ES-I3 (cell line): Measurements from ENCODE around the gene SUOX.

ENCODE experiments used
- H3K36me3 ChIP-seq: 2 replicates; pipeline ENCODE4 v1.6.1; 2013; ENCODE audit warnings: mild to moderate bottlenecking, low read length, control low read depth, moderate library complexity; ENCODE audit not compliant: insufficient read depth
- H3K4me1 ChIP-seq: 2 replicates; pipeline ENCODE4 v1.6.1; 2013; ENCODE audit warnings: mild to moderate bottlenecking, control low read depth, low read length; ENCODE audit not compliant: insufficient read depth
- H3K9ac ChIP-seq: 2 replicates; pipeline ENCODE4 v1.6.1; 2013; ENCODE audit warnings: low read depth, mild to moderate bottlenecking, low read length, moderate library complexity
- H3K9me3 ChIP-seq: 2 replicates; pipeline ENCODE4 v1.6.1; 2013; ENCODE audit warnings: mild to moderate bottlenecking, low read length, moderate library complexity; ENCODE audit not compliant: control insufficient read depth, insufficient read depth

The SUOX gene

DNA sequence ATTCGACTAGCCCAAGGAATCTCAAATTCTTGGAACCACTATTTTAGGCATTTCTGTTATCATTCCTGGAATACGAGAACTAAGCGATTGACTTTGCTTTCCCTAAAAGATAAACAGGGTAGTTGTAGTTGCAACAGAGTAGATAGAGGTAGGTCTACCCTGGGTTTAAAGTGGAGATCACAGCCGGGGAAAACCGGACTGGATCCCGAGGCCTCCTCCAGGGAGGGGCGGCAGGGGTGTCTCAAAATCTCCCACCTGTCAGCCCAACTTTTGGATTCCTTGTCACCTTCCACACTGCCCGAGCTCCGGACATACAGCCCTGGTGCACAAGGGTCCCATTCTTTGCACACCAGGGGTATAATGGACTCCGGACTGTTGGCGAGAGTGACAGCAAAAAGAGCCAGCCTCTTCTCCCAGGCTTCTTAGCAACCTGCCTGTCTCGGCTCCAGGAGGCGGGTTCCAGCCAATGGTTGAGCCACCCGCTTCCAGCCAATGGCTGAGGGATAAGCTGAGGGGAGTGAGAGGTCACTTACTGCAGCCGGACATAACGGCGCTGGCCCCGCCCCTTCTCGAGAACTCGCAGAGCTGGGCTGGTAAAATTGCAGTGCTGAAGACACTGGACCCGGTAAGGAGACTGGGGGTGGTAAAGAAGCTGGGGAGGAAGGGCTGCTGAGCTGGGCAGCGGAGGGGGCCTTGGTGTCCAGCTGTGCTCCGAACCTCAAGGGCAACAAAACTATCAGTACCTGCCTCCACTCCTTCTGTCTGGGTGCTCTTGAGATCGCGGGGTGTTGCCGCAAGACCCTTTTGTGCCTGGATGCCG lies at the start of gene SUOX:
Gene SUOX (plus strand): TSS at position 562 of the 820 bp plus-strand sequence. CDS start 4,946 bp downstream, outside the sequence.
- Histone ChIP-seq H3K4me1 (peaks cover 3% of the 10 kb centered on the region; the same call in 1 of the 2 replicates), H3K9ac (peak within 1 kb of the TSS; percentile 85), H3K36me3 (peaks cover 11% of the 10 kb centered on the region), H3K9me3 (no peaks in the 10 kb centered on the region)

DNA sequence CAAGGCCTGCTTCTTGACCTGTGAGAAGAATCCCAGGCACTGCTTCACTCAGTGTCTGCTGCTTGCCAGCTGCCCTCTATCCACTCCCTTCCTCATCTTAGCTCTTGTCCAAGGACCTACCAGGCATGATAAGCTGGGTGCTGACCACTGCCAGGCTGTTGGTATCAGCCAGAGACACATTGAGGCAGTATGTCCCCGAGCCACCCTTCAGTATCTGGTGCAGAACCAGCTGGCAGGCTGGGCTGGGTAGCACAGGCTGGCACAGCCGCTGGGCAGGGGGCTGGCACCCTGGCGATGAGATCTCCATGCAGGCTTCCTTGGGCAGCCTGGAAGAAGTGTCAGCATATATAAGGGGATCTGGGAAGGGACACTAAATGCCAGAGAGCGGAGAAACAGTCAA lies 41.7 kb upstream of the SUOX start:
- H3K36me3 ChIP-seq = peaks cover 26% of the 10 kb centered on the region
- H3K9ac ChIP-seq = no peak overlapping the region
- no peaks in the 10 kb centered on the region for H3K9me3 ChIP-seq
- H3K4me1 ChIP-seq = no peaks in the 10 kb centered on the region

DNA sequence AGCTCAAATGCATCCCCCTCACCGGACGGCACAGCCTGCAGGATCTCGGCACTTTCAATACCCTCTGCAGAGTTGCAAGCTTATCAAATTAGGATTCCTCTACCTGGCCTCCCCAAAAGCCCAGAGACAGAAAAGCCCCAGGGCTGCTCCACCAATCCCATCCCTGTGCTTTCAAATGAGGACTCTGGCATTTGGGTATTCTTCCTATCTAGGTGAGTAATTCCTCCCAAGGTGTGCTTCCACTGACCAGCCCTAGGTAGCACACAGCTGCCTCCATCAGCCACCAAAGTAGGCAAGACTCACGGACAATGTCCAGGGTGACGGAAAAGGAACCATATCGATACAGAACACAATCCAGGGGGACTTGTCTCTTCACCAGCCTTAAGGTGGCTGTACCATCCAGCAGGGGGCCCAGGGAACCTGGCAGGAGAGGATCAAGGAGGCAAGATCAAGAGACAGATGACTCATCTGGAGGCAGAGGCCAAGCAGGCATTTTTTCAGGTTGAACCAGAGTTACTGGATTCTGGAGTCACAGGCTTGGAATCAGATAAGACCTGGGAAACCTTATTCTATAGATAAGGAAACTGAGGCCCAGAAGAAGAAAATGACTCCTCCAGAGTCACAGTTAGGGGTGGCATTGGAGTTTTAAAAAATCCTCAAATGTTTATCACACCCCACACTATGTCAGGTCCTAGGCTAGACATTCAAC lies 41.1 kb upstream of the SUOX start:
- no peak overlapping the region for H3K9ac ChIP-seq
- no peaks in the 10 kb centered on the region for H3K9me3 ChIP-seq
- no peaks in the 10 kb centered on the region for H3K4me1 ChIP-seq
- H3K36me3 ChIP-seq = peaks cover 26% of the 10 kb centered on the region

DNA sequence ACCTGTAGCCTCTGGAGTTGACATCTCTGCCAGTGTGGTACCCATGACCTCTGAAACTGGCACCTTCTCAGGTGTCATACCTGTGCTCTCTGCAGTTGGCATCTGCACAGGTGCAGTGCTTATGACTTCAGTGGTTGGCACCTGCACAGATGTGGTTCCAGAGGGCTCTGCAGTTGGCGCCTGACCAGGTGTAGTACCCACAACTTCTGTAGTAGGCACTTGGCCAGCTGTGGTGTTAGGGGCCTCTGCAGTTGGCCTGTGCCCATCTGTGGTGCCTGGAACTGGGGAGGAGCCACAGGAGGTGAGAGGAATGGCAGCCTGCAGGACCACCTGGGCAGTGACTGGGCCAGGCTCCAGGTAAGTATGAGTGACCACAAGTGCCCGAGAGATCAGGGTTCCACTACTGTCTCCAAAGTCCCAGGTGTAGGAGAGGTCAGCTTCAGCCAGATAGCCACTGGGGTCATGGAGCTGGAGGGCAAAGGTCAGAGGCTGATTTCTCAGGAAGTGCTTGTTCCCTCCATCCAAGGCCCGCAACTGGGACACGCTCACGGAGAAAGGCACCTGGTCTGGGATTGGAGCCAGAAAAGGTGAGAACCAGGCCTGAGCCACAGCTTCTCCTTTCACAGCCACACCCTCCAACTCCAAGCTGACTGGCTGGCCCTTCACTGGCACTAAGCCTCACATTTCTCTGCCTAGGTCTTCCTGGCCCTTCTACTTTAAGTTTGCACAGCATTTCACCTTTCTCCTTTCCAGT lies 39.8 kb upstream of the SUOX start:
- Histone ChIP-seq H3K9me3 (no peaks in the 10 kb centered on the region), H3K36me3 (peaks cover 21% of the 10 kb centered on the region; the same call in 1 of the 2 replicates), H3K4me1 (no peaks in the 10 kb centered on the region), H3K9ac (no peak overlapping the region)

DNA sequence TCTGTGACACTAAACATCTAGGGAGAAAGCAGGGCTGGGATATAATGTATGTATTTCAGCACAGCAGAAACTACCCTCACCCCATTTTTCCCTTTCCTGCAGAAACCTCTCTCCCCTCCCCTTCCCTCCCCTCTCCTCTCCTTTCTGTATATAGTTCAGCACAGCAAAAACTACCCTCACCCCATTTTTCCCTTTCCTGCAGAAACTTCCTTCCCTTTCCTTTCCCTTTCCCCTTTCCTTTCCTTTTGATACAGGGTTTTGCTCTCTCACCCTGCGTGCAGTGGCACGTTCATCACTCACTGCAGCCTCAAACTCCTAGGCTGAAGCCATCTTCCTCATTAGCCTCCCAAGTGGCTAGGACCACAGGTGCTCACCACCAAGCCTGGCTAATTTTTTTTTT lies 33.3 kb upstream of the SUOX start:
- Histone ChIP-seq H3K9ac (no peak overlapping the region), H3K9me3 (no peaks in the 10 kb centered on the region), H3K36me3 (no peaks in the 10 kb centered on the region), H3K4me1 (no peaks in the 10 kb centered on the region)

DNA sequence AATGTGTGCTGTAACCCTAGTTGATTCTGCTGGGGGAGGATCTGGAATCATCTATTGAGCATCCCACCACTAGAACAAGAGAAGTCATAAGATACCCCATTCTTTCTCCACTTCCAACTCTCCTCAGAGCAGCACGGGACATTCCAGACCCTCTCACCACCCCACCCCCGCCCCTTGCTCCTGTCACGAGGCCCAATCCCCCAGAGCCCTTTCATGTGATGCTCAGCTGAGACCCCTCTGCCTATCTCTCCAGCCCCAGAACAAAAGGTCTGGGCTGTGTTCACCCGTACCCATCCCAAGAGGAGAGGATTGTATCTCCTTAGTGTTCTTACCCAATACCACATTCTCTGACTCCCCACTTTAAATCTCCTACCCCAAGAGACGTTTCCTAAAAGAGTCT lies 31.8 kb upstream of the SUOX start:
- no peaks in the 10 kb centered on the region for H3K9me3 ChIP-seq
- no peaks in the 10 kb centered on the region for H3K36me3 ChIP-seq
- H3K4me1 ChIP-seq = no peaks in the 10 kb centered on the region
- peak overlapping the region; percentile 97 for H3K9ac ChIP-seq

DNA sequence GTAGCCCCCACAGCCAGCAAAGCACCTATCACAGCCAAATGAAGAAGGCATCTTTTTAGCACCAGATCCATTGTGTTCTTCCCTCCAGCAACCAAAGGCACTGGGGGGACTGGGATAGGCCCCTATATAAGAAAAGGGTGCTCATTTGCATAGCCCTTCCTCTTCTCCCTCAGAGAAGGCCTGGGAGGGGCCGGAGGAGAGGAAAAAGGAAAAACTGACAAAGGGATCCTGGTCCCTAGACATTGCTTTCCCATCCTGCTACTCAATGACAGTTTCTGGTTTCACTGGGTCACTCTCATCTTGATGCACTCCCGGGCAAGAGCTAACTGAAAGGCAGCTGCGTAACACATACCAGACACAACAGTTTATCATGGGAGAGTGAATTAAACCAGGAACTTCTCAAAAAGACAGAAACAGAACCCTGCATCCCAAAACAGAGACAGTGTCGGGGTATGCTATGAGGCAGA lies 31.1 kb upstream of the SUOX start, which contains the start of gene PMEL:
Gene PMEL (minus strand): TSS at position 102 of the 467 bp plus-strand sequence. CDS start 31 bp downstream, at position 71.
- Histone ChIP-seq H3K9ac (peak within 1 kb of the TSS; percentile 97), H3K36me3 (no peaks in the 10 kb centered on the region), H3K4me1 (no peaks in the 10 kb centered on the region), H3K9me3 (no peaks in the 10 kb centered on the region)

DNA sequence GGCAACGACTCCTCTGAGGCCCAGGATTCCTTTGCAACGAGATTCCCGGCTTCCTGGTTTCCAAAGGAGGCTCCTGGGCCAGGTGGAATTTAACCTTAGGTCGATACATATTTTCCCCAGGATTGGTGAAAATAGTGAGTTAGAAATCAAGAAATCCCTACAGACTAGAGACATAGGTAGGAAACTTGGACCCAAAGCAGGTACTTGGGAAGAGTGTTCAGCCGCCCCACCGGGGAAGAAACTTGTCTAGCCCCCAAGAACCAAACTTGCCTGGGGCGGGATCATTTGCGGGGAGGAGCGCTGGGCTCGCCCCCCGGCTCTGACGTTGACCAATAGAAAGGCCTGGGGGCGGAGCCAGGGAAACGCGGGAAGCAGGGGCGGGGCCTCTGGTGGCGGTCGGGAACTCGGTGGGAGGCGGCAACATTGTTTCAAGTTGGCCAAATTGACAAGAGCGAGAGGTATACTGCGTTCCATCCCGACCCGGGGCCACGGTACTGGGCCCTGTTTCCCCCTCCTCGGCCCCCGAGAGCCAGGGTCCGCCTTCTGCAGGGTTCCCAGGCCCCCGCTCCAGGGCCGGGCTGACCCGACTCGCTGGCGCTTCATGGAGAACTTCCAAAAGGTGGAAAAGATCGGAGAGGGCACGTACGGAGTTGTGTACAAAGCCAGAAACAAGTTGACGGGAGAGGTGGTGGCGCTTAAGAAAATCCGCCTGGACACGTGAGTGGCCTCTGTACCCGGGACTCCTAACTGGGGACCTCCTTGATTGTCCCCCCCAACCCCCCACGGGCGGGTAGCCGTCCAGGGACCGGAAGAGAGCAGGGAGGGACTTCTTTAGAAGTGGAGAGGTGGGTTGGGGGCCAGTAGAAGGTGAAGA lies 30.4 kb upstream of the SUOX start, which contains the start of gene CDK2:
Gene CDK2 (plus strand): TSS at position 423 of the 874 bp plus-strand sequence. CDS start 179 bp downstream, at position 602.
- Histone ChIP-seq H3K36me3 (no peaks in the 10 kb centered on the region), H3K9me3 (no peaks in the 10 kb centered on the region), H3K4me1 (no peaks in the 10 kb centered on the region), H3K9ac (peak within 1 kb of the TSS; percentile 97)

DNA sequence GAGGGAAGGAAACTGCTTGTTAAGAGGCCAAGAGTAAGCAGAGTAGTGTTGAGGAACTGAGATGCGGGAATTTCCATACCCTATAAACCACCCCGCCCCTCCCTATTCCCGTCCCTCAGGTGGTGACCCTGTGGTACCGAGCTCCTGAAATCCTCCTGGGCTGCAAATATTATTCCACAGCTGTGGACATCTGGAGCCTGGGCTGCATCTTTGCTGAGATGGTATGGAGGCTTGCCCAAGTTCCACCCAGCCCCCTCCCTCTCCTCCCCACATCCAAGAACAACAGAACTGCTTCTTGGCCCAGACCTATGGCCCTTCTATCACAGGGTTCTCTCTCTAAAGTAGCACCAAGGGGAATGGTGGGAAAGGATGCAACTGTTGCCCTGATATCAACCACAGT lies 27.7 kb upstream of the SUOX start:
- Histone ChIP-seq H3K9me3 (no peaks in the 10 kb centered on the region), H3K36me3 (no peaks in the 10 kb centered on the region), H3K9ac (no peak overlapping the region), H3K4me1 (no peaks in the 10 kb centered on the region)

DNA sequence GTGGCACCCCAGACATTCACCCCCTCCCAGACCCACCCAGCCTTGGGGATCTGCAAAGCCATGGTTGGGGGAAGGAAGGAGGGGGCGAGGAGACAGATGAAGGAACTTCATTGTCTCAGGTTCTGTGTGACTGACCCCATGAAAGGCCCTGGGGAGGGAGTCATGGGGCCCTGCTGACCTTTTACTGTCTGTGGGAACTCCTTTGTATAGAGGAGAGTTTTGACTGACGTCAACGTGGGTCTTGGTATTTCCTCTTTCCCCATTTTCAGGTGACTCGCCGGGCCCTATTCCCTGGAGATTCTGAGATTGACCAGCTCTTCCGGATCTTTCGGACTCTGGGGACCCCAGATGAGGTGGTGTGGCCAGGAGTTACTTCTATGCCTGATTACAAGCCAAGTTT lies 26.3 kb upstream of the SUOX start:
- peaks cover 5% of the 10 kb centered on the region; the same call in 1 of the 2 replicates for H3K4me1 ChIP-seq
- no peaks in the 10 kb centered on the region for H3K9me3 ChIP-seq
- no peak overlapping the region for H3K9ac ChIP-seq
- no peaks in the 10 kb centered on the region for H3K36me3 ChIP-seq

DNA sequence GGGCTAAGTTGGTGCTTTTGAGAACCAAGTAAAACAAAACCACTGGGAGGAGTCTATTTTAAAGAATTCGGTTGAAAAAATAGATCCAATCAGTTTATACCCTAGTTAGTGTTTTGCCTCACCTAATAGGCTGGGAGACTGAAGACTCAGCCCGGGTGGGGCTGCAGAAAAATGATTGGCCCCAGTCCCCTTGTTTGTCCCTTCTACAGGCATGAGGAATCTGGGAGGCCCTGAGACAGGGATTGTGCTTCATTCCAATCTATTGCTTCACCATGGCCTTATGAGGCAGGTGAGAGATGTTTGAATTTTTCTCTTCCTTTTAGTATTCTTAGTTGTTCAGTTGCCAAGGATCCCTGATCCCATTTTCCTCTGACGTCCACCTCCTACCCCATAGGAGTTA lies 25.0 kb upstream of the SUOX start:
- Histone ChIP-seq H3K36me3 (no peaks in the 10 kb centered on the region; the same call in 1 of the 2 replicates), H3K9me3 (no peaks in the 10 kb centered on the region), H3K4me1 (peaks cover 5% of the 10 kb centered on the region; the same call in 1 of the 2 replicates), H3K9ac (no peak overlapping the region)

DNA sequence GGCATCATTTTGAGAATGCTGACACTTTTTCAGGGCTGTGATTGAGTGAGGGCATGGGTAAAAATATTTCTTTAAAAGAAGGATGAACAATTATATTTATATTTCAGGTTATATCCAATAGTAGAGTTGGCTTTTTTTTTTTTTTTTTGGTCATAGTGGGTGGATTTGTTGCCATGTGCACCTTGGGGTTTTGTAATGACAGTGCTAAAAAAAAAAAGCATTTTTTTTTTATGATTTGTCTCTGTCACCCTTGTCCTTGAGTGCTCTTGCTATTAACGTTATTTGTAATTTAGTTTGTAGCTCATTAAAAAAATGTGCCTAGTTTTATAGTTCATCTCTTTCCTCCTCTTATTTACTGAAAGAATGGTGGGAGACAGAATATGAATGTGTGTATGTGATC lies 24.6 kb upstream of the SUOX start:
- peaks cover 5% of the 10 kb centered on the region; the same call in 1 of the 2 replicates for H3K4me1 ChIP-seq
- peaks cover under 1% of the 10 kb centered on the region; the same call in 1 of the 2 replicates for H3K36me3 ChIP-seq
- H3K9ac ChIP-seq = peak overlapping the region; percentile 62

DNA sequence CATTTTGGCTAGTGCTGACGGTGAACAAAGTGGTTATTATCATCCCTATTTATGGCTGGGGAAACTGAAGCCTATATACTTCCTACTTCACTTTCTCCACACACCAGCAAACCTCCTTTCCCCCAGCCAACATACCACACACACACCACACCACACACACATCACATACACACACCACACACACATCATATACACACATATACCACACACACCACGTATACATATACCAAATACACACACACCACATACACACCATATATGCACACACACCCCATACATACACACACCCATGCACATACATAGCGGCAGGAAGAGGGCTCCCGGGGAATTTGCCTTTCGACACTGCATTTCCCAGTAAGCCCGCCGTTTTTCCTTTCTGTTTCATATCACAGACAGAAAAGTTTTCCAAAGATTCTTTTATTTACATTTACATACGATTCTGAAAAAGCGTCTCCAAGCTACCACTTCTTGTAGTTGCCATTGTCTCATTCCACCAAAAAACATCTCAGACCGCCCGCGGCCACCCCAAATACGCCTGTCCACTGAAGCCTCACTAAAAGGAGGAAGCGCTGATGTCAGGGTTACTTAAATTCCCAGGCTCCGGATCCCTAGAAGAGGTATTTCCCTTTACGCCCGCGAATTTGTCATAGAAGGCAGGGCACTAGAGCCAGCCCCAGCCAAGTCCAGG lies 24.0 kb upstream of the SUOX start:
- H3K9me3 ChIP-seq = no peaks in the 10 kb centered on the region
- peak overlapping the region; percentile 62 for H3K9ac ChIP-seq
- H3K4me1 ChIP-seq = peaks cover 5% of the 10 kb centered on the region; the same call in 1 of the 2 replicates
- peaks cover 3% of the 10 kb centered on the region; the same call in 1 of the 2 replicates for H3K36me3 ChIP-seq

More for the DNA sequence above, 24.6 kb upstream of the SUOX start:
- H3K9me3 ChIP-seq = no peaks in the 10 kb centered on the region
